Transverse colon (tissue), 4 donors: ENCODE measurements around the gene FITM1.

ENCODE experiments used
- EP300 ChIP-seq: sonication (generic); formaldehyde crosslinking; IDR thresholded peaks from one replicate; pipeline ENCODE4 v1.6.1; 2017; ENCODE audit warnings: antibody characterized with exemption, low read depth
- POLR2AphosphoS5 ChIP-seq, 3 donors: sonication (generic); formaldehyde crosslinking; IDR thresholded peaks; one replicate each; pipeline ENCODE4 v1.6.1; 2016; ENCODE audit warnings: antibody characterized with exemption in 3 of 3
- TF ChIP-seq, protein P1 (sequence below), 5 experiments: fragments of 200-600 bp in 3 of 5; fragments of 450-650 bp in 2 of 5; sonication (generic) in 3 of 5; IDR thresholded peaks; 1 replicate in 2 of 5; 2 replicates in 3 of 5; pipeline ENCODE4 v1.5.1; 2016 to 2017; ENCODE audit warnings: antibody characterized with exemption in 5 of 5, inconsistent platforms in 3 of 5, mild to moderate bottlenecking in 2 of 5, moderate library complexity in 1 of 5

DNA sequence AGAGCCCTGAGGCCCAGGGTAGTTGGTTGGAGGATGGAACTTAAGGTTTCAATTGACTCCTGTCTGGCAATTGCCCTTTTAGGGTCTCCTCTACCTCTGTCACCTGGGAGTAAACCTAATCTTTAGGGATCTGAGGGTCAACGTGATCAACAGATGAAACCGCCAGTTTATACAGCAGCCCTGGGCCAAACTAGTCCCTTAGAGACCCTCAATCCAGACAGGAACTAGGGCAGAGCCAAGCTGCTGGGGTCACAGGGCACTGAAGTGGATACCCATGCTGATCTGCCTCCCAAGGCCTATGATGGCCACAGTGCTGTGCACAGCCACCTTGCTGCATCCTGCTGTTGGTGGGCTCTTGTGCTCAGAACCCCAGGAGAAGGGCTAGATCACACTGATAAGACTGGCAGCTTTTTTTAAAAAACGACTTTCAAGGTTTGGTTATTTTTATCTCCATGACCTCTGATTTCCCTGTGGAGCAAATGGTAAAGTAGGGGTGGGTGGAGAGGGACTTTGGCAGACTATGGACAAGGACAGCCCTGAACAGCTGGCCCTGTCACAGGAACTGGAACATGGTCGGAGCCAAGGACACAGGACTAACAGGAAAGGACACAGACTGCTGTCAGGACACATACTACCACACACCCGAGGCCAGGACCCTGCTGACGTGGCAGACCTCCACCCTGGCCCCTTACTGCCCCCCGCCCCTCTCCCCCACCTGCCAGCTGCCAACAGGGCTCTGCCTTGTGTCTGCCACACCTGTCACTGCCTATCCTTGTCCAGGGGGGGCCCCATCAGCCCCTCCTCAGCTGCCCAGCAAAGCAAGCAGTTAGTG, 474 bp downstream of the FITM1 start:
- TF ChIP-seq, protein P1, sequence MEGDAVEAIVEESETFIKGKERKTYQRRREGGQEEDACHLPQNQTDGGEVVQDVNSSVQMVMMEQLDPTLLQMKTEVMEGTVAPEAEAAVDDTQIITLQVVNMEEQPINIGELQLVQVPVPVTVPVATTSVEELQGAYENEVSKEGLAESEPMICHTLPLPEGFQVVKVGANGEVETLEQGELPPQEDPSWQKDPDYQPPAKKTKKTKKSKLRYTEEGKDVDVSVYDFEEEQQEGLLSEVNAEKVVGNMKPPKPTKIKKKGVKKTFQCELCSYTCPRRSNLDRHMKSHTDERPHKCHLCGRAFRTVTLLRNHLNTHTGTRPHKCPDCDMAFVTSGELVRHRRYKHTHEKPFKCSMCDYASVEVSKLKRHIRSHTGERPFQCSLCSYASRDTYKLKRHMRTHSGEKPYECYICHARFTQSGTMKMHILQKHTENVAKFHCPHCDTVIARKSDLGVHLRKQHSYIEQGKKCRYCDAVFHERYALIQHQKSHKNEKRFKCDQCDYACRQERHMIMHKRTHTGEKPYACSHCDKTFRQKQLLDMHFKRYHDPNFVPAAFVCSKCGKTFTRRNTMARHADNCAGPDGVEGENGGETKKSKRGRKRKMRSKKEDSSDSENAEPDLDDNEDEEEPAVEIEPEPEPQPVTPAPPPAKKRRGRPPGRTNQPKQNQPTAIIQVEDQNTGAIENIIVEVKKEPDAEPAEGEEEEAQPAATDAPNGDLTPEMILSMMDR (IDR thresholded peaks at IDR 0.05) = no peak
- no peak for TF ChIP-seq POLR2AphosphoS5 (IDR thresholded peaks at IDR 0.05)
- no peak for TF ChIP-seq EP300
